ENCODE data around the gene IQGAP3.
A peak's percentile ranks its signal among the peaks of the same experiment; 100 is the strongest.

IQGAP3 gene

DNA sequence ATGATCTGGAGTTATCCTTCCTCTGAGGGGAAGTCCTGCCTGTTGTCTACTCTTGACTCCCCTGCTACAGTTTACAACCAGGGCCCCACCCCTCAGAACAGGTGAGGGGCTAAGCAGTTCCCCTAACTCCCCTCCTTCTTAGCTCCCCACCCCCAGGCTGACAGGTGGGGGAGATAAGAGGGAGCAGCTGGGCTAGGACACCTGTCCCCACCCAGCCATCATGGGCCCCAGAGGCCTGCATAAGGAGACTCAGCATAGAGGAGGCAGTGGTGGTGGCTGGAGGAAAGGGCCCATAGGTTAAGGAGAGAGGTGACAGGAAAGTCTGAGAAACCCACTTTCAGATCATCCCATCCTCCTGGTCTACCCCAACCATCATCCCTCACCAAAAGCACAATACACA is 78.6 kb downstream of the IQGAP3 start:
- no peaks in the 10 kb centered on the region; the same call in 1 of the 2 replicates for H3K36me3 ChIP-seq (ENCODE audit: insufficient read depth)
- H3K4me2 ChIP-seq: peak overlapping the region; percentile 99
- H3K4me3 ChIP-seq (IDR thresholded peaks at IDR 0.05; ENCODE audit: insufficient read depth, low read depth, low read length): no peak overlapping the region
- peak overlapping the region; percentile 3; the same call in 1 of the 2 replicates for H3K9ac ChIP-seq
- H4K20me1 ChIP-seq (ENCODE audit: insufficient read depth): no peaks in the 10 kb centered on the region; the same call in 1 of the 2 replicates
- peaks cover 99% of the 10 kb centered on the region for H3K79me2 ChIP-seq (ENCODE audit: insufficient read depth, low read depth)
- no peaks in the 10 kb centered on the region for H3K27me3 ChIP-seq (ENCODE audit: insufficient read depth, low read depth)
- no peak overlapping the region for H2AFZ ChIP-seq (ENCODE audit: low read depth)
- TF ChIP-seq, protein P1, sequence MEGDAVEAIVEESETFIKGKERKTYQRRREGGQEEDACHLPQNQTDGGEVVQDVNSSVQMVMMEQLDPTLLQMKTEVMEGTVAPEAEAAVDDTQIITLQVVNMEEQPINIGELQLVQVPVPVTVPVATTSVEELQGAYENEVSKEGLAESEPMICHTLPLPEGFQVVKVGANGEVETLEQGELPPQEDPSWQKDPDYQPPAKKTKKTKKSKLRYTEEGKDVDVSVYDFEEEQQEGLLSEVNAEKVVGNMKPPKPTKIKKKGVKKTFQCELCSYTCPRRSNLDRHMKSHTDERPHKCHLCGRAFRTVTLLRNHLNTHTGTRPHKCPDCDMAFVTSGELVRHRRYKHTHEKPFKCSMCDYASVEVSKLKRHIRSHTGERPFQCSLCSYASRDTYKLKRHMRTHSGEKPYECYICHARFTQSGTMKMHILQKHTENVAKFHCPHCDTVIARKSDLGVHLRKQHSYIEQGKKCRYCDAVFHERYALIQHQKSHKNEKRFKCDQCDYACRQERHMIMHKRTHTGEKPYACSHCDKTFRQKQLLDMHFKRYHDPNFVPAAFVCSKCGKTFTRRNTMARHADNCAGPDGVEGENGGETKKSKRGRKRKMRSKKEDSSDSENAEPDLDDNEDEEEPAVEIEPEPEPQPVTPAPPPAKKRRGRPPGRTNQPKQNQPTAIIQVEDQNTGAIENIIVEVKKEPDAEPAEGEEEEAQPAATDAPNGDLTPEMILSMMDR (conservative IDR thresholded peaks at IDR 0.05; ENCODE audit: low read depth, low read length): no peak
- peak overlapping the region; percentile 70; the same call in 1 of the 2 replicates for H3K27ac ChIP-seq
- H3K4me1 ChIP-seq (ENCODE audit: low read depth, poor library complexity, severe bottlenecking): peaks cover 100% of the 10 kb centered on the region

GRCh38 chr1:156493154-156493631 is 79.2 kb downstream of the IQGAP3 start:
- peak overlapping the region; percentile 99 for H3K4me2 ChIP-seq
- H3K27me3 ChIP-seq (ENCODE audit: insufficient read depth, low read depth): no peaks in the 10 kb centered on the region
- H3K4me3 ChIP-seq (IDR thresholded peaks at IDR 0.05; ENCODE audit: insufficient read depth, low read depth, low read length): no peak overlapping the region
- H3K4me1 ChIP-seq (ENCODE audit: low read depth, poor library complexity, severe bottlenecking): peaks cover 100% of the 10 kb centered on the region
- H3K27ac ChIP-seq: peak overlapping the region; percentile 70
- H3K79me2 ChIP-seq (ENCODE audit: insufficient read depth, low read depth): peaks cover 99% of the 10 kb centered on the region
- peaks cover 2% of the 10 kb centered on the region; the same call in 1 of the 2 replicates for H4K20me1 ChIP-seq (ENCODE audit: insufficient read depth)
- no peak overlapping the region for H2AFZ ChIP-seq (ENCODE audit: low read depth)
- H3K9ac ChIP-seq: peak overlapping the region; percentile 3; the same call in 1 of the 2 replicates
- TF ChIP-seq, protein P1 (conservative IDR thresholded peaks at IDR 0.05; ENCODE audit: low read depth, low read length): no peak
- H3K36me3 ChIP-seq (ENCODE audit: insufficient read depth): no peaks in the 10 kb centered on the region; the same call in 1 of the 2 replicates

DNA sequence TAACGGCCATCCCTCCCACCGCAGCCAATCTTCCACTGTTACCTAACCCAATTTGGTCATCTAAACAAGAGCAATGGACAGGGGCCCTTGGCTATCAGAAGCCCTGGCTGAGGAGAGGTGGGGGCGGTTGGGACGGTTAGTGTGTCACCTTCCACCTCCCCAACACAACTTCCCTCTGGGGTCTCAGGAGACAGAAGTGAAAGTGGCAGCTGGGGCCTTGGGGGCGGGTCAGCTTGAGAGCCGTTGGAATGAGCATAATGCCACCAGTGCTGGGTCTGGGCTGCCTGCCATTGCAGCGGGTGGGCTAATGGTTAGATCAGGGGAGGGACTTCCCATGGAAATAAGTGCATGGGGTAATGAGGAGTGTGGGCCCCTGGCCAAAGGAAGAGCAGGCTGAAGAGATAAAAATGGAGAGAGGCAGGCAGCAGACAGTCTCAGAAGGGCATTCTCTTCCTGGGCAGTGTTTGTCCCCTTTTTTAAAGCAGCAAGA is 79.7 kb downstream of the IQGAP3 start:
- H3K4me3 ChIP-seq (IDR thresholded peaks at IDR 0.05; ENCODE audit: insufficient read depth, low read depth, low read length): no peak overlapping the region
- peaks cover 100% of the 10 kb centered on the region for H3K4me1 ChIP-seq (ENCODE audit: low read depth, poor library complexity, severe bottlenecking)
- H3K27me3 ChIP-seq (ENCODE audit: insufficient read depth, low read depth): no peaks in the 10 kb centered on the region
- H3K27ac ChIP-seq: peak overlapping the region; percentile 70
- TF ChIP-seq, protein P1 (conservative IDR thresholded peaks at IDR 0.05; ENCODE audit: low read depth, low read length): no peak
- peak overlapping the region; percentile 99 for H3K4me2 ChIP-seq
- peaks cover 8% of the 10 kb centered on the region; the same call in 1 of the 2 replicates for H4K20me1 ChIP-seq (ENCODE audit: insufficient read depth)
- no peaks in the 10 kb centered on the region; the same call in 1 of the 2 replicates for H3K36me3 ChIP-seq (ENCODE audit: insufficient read depth)
- H3K79me2 ChIP-seq (ENCODE audit: insufficient read depth, low read depth): peaks cover 99% of the 10 kb centered on the region
- H2AFZ ChIP-seq (ENCODE audit: low read depth): no peak overlapping the region
- peak overlapping the region; percentile 3; the same call in 1 of the 2 replicates for H3K9ac ChIP-seq

- Histone ChIP-seq H4K20me1 (ENCODE audit: insufficient read depth) (peaks cover 11% of the 10 kb centered on the region; the same call in 1 of the 2 replicates), H3K27ac (peak overlapping the region; percentile 70), H2AFZ (ENCODE audit: low read depth) (no peak overlapping the region), H3K36me3 (ENCODE audit: insufficient read depth) (no peaks in the 10 kb centered on the region), H3K4me2 (peak overlapping the region; percentile 99), H3K79me2 (ENCODE audit: insufficient read depth, low read depth) (peaks cover 99% of the 10 kb centered on the region), H3K9ac (peak overlapping the region; percentile 48; the same call in 1 of the 2 replicates), H3K27me3 (ENCODE audit: insufficient read depth, low read depth) (no peaks in the 10 kb centered on the region), H3K4me3 (IDR thresholded peaks at IDR 0.05; ENCODE audit: insufficient read depth, low read depth, low read length) (no peak overlapping the region), H3K4me1 (ENCODE audit: low read depth, poor library complexity, severe bottlenecking) (peaks cover 100% of the 10 kb centered on the region)
- TF ChIP-seq, protein P1 (conservative IDR thresholded peaks at IDR 0.05; ENCODE audit: low read depth, low read length): no peak
These were observed 80.3 kb downstream of the IQGAP3 start for GRCh38 chr1:156492013-156492590.

Data from KMS-11 (cell line).